ENCODE results near the gene LRFN2.

DNA sequence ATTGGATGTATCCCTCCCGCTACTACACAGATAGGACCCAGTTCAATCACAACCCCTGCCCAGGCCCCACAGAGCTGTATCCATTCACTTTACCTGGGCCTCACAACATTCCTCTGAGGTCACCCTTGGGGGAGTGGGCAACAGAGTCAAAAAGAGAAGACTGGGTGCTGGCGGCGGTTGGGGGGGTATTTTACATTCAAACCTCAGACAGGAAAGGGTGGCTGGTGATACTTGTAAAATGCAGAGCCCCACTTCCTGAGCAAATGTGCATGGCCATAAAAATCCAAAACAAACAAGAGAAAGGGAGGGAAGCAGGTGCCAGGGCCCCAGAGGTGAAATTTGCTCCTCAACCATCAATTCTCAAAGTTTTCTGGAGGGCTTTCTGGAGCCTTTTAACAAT lies 3.5 kb downstream of the LRFN2 start:
- TF ChIP-seq, protein P1, sequence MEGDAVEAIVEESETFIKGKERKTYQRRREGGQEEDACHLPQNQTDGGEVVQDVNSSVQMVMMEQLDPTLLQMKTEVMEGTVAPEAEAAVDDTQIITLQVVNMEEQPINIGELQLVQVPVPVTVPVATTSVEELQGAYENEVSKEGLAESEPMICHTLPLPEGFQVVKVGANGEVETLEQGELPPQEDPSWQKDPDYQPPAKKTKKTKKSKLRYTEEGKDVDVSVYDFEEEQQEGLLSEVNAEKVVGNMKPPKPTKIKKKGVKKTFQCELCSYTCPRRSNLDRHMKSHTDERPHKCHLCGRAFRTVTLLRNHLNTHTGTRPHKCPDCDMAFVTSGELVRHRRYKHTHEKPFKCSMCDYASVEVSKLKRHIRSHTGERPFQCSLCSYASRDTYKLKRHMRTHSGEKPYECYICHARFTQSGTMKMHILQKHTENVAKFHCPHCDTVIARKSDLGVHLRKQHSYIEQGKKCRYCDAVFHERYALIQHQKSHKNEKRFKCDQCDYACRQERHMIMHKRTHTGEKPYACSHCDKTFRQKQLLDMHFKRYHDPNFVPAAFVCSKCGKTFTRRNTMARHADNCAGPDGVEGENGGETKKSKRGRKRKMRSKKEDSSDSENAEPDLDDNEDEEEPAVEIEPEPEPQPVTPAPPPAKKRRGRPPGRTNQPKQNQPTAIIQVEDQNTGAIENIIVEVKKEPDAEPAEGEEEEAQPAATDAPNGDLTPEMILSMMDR (IDR thresholded peaks at IDR 0.05) = no peak
- TF ChIP-seq POLR2A (IDR thresholded peaks at IDR 0.05) = no peak
